C4-2B (cell line): ENCODE data around the gene USP7.
"Not testable (repeated sequence)": the region's sequence is repeated elsewhere in the genome, so short reads cannot be mapped to it uniquely, and the experiment has no call there.

Experiments used
- CTCF ChIP-seq: fragments of 450-650 bp; conservative IDR thresholded peaks from 2 replicates; pipeline ENCODE4 v1.5.1; 2017; ENCODE audit warnings: mild to moderate bottlenecking
- ZFX ChIP-seq: fragments of 450-650 bp; IDR thresholded peaks from 2 replicates; pipeline ENCODE4 v1.6.1; 2017

DNA sequence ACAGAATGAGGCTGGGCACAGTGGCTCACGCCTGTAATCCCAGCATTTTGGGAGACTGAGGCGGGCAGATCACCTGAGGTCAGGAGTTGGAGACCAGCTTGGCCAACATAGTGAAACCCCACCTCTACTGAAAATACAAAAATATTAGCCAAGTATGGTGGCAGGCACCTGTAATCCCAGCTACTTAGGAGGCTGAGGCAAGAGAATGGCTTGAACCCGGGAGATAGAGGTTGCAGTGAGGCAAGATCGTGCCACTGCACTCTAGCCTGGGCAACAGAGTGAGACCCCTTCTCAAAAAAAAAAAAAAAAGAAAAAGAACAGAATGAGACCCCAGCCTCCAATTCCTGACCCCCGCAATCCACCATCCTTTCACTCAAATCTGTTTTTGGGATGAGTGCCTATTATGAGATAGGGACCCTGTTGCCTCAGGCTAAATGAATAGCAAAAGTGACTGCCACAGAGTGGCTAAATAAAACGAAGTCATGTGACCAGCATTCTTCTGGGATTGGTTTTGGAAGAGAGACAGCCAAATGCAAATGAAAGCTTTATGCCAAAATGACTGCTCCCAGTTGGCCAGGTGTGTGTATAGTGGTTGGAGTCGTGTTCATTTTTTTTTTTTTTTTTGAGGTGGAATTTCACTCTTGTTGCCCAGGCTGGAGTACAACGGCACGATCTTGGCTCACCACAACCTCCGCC, 5.6 kb upstream of the USP7 start:
- not testable (repeated sequence) for TF ChIP-seq CTCF, ZFX
